SKM-1 (cell line): ENCODE data around the gene ZSCAN18.

Source experiments
- DNase-seq: peaks from one replicate; lab custom pipeline; 2025; ENCODE audit not compliant: unreplicated experiment; lab: John Stamatoyannopoulos, UW

The ZSCAN18 gene

GRCh38 chr19:58086825-58087710, 11.0 kb downstream of the ZSCAN18 start:
- DNase-seq = no peak

DNA sequence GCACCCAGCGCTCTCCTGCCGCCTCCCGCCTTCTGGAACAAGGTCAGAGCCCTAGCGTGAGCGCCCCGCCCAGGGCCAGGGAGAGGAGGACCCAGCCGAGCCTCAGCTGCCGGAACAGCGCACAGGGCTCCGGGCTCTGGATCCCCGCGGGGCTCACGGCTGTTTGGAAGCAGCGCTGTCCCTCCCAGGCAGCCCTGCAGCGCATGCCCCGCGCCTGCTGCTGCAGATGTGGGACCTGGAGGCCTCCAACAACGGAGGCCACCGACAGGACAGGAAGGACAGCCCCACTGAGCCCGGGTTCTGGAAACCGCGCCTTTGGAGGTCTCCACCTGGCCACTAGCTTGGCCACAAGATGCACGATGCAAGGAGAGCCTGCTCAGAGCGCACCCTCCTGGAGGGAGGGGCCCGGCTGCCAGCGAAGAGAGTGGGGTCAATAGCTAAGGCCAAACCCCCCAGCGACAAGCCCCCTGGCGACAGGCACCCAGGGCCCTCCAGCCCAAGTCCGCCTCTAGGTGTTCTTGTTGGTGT, 12.6 kb downstream of the ZSCAN18 start:
- no peak for DNase-seq

- DNase-seq = no peak
Observed at GRCh38 chr19:58084596-58085347, 13.3 kb downstream of the ZSCAN18 start.

DNA sequence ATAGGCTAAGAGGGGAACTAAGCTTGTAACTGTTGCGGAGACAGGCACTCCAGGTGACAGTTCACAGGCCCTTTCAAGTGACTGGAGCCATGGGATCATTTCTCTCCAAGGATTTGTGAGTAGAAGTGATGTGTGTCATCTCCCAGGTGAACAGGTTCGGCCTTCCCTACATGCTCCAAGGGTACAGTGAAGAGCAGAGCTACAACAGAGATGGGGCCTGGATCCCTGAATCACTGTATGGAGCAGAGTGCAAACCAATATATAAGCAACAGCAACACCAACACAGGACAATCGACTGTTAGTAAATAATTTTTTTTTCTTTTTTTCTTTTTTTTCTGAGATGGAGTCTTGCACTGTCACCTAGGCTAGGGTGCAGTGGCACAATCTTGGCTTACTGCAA, 15.0 kb downstream of the ZSCAN18 start:
- no peak for DNase-seq

DNA sequence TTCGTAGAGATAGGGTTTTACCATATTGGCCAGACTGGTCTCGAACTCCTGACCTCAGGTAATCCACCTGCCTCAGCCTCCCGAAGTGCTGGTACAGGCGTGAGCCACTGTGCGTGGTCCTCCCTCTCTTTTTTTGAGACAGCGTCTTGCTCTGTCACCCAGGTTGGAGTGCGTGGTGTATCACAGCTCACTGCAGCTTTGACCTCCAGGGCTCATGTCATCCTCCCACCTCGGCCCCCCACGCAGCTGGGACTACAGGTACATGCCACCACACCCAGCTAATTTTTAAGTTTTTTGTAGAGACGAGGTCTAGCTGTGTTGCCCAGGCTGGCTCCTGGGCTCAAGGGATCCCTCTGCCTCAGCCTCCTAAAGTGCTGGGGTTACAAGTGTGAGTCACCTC, 18.2 kb downstream of the ZSCAN18 start:
- DNase-seq = no peak

- DNase-seq = no peak
Observed at GRCh38 chr19:58067240-58067912, 30.7 kb downstream of the ZSCAN18 start.

- no peak for DNase-seq
Observed at GRCh38 chr19:58063712-58064111, 34.3 kb downstream of the ZSCAN18 start.

- no peak for DNase-seq
Observed at GRCh38 chr19:58060231-58060630, 37.8 kb downstream of the ZSCAN18 start.

DNA sequence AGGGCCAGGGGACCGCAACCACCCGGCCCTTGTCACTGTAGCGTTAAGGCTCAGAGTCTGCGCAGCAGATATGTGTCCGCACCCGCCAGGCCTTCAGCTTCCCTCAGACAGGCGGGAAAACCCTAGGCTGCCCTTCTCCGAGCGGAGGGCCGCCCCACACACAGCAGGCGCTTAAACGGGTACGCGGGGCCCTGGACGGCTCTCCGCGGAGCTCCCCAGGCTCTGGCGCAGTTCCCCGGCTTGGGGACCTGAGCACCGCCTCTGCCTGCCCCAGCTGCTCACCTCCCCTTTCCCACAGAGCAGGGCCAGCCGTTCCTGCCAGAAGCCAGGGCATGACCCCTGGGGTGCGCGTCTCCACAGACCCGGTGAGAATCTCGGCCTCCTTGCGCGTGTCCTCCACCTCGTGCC, 38.4 kb downstream of the ZSCAN18 start:
- no peak for DNase-seq

DNA sequence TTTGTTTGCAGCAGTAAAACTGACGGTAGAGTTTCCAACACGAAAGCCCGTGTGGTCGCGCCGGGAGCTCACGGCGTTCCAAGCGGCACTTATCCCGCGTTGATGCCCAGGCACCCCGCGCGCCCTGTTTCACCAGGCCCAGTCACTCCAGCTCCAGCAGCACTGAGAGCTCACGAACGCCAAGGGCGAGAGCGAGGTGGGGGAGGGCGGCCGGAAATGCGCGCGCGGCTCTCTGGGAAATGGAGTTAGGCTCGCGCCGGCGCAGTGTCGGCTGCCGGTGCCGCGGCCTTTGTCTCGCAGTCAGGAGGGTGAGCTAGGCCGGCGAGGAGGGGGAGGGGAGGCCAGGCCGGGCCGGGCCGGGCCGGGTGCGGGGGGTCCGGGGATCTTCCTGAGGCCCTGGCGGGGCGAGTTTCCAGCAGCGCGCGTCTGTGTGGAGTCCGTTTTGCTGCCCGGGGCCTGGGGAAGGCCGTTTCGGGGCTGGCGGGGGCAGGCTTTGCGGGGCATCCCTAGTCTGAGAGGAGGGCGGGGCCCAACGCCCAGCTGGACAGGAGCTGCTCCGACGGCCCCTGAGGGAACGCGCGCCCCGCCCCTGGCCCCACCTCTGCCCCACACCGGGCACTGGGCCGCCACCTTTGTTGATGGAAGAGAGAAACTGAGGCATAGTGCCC, 38.9 kb downstream of the ZSCAN18 start, which contains the start of gene ZNF135:
Gene ZNF135 (plus strand): TSS at position 280 of the 668 bp plus-strand sequence. CDS start 721 bp downstream, outside the sequence.
- DNase-seq = no peak

DNA sequence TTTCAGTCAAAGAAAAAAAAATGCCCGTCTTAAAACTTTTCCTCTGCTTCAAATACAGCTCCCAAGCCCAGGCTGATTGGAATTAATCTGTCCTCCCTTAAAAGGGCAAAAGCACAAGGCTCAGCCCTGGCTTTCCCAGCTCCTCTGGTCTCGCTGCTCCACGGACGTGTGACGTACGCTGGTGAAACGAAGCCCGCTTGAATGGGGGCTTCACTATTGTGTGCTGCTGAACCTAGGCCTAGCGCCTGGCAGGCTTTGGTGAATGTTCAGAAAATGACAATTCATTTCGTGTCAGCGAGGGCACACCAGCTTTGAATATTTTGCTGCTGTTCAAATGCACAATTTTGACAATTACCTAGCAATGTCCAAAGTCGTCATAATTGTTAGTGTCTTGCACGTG, 39.6 kb downstream of the ZSCAN18 start:
- no peak for DNase-seq

DNA sequence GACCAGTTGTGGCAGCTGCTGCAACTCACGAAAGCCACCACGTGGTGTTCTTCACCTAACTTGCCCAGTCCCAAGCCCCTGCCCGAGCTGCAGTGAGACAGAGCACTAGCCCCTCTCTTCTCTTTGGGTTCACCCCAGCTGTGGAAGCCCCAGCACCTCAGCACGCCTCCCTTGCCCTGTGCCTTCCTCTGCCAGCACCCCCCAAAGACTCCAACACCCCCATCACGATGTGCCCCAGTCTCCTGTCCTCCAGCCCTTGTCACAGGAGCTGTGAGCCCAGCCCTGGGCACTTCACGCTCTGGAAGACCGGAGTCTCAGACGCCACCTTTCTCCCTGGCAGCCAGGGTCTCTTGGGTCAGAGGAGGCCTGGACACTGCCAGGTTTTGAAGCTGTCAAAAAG, 41.2 kb downstream of the ZSCAN18 start:
- DNase-seq = no peak

- DNase-seq = no peak
Observed at GRCh38 chr19:58056261-58056660, 41.8 kb downstream of the ZSCAN18 start.

DNA sequence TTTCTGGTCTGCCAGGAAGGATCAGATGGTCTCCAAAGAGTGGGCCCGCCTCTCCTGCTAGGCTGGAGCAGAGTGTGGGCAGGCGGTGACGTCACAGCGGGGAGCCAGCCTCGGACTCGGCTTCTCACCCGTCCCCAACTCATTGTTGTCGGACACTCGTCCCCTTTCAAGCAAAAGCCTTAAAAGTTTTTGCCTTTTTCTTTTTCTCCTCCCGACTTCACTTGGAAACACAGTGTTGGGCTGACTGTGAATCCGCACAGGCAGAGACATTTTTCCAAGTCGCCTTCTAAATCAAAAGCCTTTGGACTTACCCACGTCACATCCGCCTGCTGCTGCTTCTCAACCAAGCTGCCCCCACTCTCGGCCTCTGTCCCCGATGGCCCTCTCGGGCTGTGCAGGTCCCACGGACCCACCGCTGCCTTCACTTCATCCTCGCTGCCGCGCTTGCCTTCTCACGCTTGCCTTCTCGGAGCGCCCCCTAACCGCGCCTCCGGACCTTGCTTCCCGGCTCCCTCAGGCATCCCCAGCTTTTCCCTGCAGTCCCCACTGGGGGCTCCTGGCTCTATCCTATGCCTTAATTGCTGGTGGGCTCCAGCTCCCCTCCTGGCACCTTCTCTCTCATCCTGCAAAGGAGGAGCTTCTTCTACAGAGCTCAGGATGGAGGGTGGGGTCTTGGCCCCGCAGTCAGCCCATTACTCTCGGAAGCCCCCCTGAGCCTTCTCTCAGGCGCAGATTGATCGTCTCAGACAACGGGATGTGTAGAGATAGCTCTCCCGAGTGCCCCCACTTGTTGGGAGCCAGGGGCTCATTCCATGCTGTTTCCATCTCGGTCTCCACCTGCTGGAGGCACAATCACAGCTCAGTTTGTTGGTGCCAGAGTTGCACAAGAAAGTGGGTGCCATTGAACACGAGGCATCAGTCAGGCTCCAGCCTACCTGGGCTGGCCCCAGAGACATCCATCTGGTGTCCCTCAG, 42.8 kb downstream of the ZSCAN18 start:
- DNase-seq = no peak

GRCh38 chr19:58053480-58054156, 44.4 kb downstream of the ZSCAN18 start:
- no peak for DNase-seq

- DNase-seq = no peak
Observed at GRCh38 chr19:58052256-58052655, 45.8 kb downstream of the ZSCAN18 start.

DNA sequence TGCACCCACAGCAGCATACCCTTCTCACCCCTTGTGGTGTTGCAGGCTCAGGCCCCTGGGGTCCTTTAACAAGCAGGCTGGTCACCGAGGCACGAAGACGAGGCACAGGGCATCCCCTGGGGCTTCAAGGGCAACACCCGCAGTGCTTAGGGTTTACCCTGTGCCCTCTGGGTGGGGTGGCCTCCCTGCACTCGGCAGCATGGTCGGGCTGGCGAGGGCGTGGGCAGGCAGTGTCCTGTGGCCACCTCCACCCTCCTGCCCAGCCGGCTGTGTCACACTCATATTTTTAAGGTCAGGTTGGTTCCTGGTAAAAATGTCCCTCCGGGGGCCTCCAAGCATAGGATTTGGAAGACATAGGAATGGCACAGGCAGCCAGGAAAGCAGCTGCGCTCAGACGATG, 50.4 kb downstream of the ZSCAN18 start:
- DNase-seq = no peak

- DNase-seq = no peak
Observed at GRCh38 chr19:58046856-58047255, 51.2 kb downstream of the ZSCAN18 start.

DNA sequence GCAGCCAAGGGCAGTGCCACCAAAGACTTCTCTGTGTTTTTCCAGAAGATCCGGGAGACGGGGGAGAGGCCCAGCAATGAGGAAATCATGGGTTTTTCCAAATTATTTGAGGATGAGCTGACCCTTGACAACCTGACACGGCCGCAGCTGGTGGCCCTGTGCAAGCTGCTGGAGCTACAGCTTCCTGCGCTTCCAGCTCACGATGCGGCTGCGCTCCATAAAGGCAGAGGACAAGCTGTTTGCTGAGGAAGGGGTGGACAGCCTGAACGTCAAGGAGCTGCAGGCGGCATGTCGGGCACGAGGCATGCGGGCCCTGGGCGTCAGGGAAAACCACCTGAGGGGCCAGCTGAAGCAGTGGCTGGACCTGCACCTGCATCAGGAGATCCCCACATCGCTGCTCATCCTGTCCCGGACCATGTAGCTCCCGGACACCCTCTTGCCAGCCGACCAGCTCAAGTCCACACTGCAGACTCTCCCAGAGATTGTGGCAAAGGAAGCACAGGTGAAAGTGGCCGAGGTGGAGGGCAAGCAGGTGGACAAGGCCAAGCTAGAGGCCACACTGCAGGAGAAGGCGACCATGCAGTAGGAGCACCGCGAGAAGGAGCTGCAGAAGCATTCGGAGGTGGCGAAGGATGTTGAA, 52.5 kb downstream of the ZSCAN18 start:
- DNase-seq = no peak
